Measurements from ENCODE around the gene PPP1R13L.

- no peak for TF ChIP-seq CTCF (IDR thresholded peaks at IDR 0.05; ENCODE audit: poor library complexity, severe bottlenecking)
- no peak for TF ChIP-seq EP300 (conservative IDR thresholded peaks at IDR 0.05; ENCODE audit: poor library complexity, severe bottlenecking)
- no peak for TF ChIP-seq TAF1 (IDR thresholded peaks at IDR 0.05; ENCODE audit: low read depth)
- no peak for TF ChIP-seq REST (IDR thresholded peaks at IDR 0.05; ENCODE audit: borderline replicate concordance)
- TF ChIP-seq SMC3 (conservative IDR thresholded peaks at IDR 0.05; ENCODE audit: poor library complexity), result no peak
- no peak for TF ChIP-seq RAD21 (conservative IDR thresholded peaks at IDR 0.05)
- no peak for TF ChIP-seq MXI1 (conservative IDR thresholded peaks at IDR 0.05; ENCODE audit: poor library complexity, severe bottlenecking)
- no peak for TF ChIP-seq EZH2 (IDR thresholded peaks at IDR 0.05; ENCODE audit: borderline replicate concordance, insufficient read depth, low read length, poor library complexity, severe bottlenecking)
Measured at GRCh38 chr19:45356760-45357444, 48.0 kb downstream of the PPP1R13L start.
